PC-3 (cell line): ENCODE data around the gene ATG4C. TPM values are rescaled to one million over a fixed set of nuclear protein-coding genes. Genes with fewer than 3 reads are reported as not detected.
"Not testable (repeated sequence)": the region's sequence is repeated elsewhere in the genome, so short reads cannot be mapped to it uniquely, and the experiment has no call there.

Experiments used
- ATAC-seq: fragments of 200-7000 bp; cut with Tn5 transposase; 2 replicates; pipeline ENCODE4 v1.9.1; 2020; ENCODE audit warnings: mild to moderate bottlenecking, moderate library complexity
- BruUV-seq: library from RNA; stranded (reverse); fragments of 400-500 nt; replicated peaks from 2 replicates; lab custom pipeline; 2021; lab: Mats Ljungman, UMichigan
- CTCF ChIA-PET: fragments of 300-600 bp; sonication (Branson Sonifier 250); formaldehyde crosslinking; loops from one replicate; lab custom pipeline; 2022; ENCODE audit warnings: antibody characterized with exemption; lab: Charles Lee
- POLR2A ChIA-PET: fragments of 300-600 bp; sonication (Branson Sonifier 250); formaldehyde crosslinking; loops from one replicate; lab custom pipeline; 2022; ENCODE audit warnings: antibody characterized with exemption; ENCODE audit not compliant: unreplicated experiment; lab: Charles Lee
- DNase-seq: peaks from one replicate; pipeline ENCODE4 v3.0.0-alpha.2; 2015
- H2AFZ ChIP-seq: fragments of 300-600 bp; sonication (generic); 2 replicates; pipeline ENCODE4 v1.6.0; 2016; ENCODE audit warnings: antibody characterized with exemption, low read length
- H3F3A ChIP-seq: fragments of 300-600 bp; sonication (generic); one replicate; pipeline ENCODE4 v1.6.0; 2017; ENCODE audit warnings: antibody characterized with exemption, low read length, control low read depth, mild to moderate bottlenecking; ENCODE audit not compliant: unreplicated experiment
- H3K27ac ChIP-seq: fragments of 300-600 bp; sonication (generic); 2 replicates; pipeline ENCODE4 v1.5.1; 2016; ENCODE audit warnings: mild to moderate bottlenecking, low read length
- H3K27me3 ChIP-seq: fragments of 300-600 bp; sonication (generic); 2 replicates; pipeline ENCODE4 v1.6.1; 2016; ENCODE audit warnings: low read length, mixed read lengths
- H3K36me3 ChIP-seq: fragments of 300-600 bp; sonication (generic); 2 replicates; pipeline ENCODE4 v1.6.1; 2016; ENCODE audit warnings: low read depth, mixed run types, low read length, mixed read lengths
- H3K4me1 ChIP-seq: fragments of 300-600 bp; sonication (generic); 2 replicates; pipeline ENCODE4 v1.5.1; 2016; ENCODE audit warnings: low read length; ENCODE audit not compliant: insufficient read depth
- H3K4me2 ChIP-seq: fragments of 300-600 bp; sonication (generic); 2 replicates; pipeline ENCODE4 v1.6.0; 2016; ENCODE audit warnings: low read length
- H3K4me3 ChIP-seq: fragments of 300-600 bp; sonication (generic); 2 replicates; pipeline ENCODE4 v1.5.1; 2016; ENCODE audit warnings: mild to moderate bottlenecking, low read length, mixed read lengths
- H3K79me2 ChIP-seq: fragments of 300-600 bp; sonication (generic); 2 replicates; pipeline ENCODE4 v1.6.1; 2017; ENCODE audit warnings: low read length, mixed read lengths
- H3K9ac ChIP-seq: fragments of 300-600 bp; sonication (generic); 2 replicates; pipeline ENCODE4 v1.6.0; 2016; ENCODE audit warnings: mild to moderate bottlenecking, low read length
- H3K9me2 ChIP-seq: fragments of 300-600 bp; sonication (generic); replicated peaks from 2 replicates; pipeline ENCODE4 v1.6.1; 2016; ENCODE audit warnings: mixed run types, low read length, mixed read lengths
- H3K9me3 ChIP-seq: fragments of 300-600 bp; sonication (generic); 2 replicates; pipeline ENCODE4 v1.6.1; 2016; ENCODE audit warnings: low read length, mixed read lengths
- H4K20me1 ChIP-seq: fragments of 300-600 bp; sonication (generic); 2 replicates; pipeline ENCODE4 v1.6.1; 2016; ENCODE audit warnings: low read length, mixed read lengths
- EZH2 ChIP-seq: fragments of 300-600 bp; sonication (generic); IDR thresholded peaks from one replicate; pipeline ENCODE4 v1.6.1; 2017; ENCODE audit warnings: antibody characterized with exemption, mild to moderate bottlenecking, low read length; ENCODE audit not compliant: unreplicated experiment
- EZH2phosphoT487 ChIP-seq: fragments of 300-600 bp; sonication (generic); IDR thresholded peaks from 2 replicates; pipeline ENCODE4 v1.6.1; 2018; ENCODE audit warnings: mild to moderate bottlenecking, antibody characterized with exemption, low read length, borderline replicate concordance
- intact Hi-C: fragments of 100-400 bp; cut with micrococcal nuclease; formaldehyde crosslinking; loops from 2 replicates; pipeline ENCODE4 v1.9.0; 2023
- total RNA-seq: library from RNA; depleted of rRNA; stranded (reverse); fragments of >200 nt; gene quantifications from 2 replicates; pipeline ENCODE4 v1.2.3, GENCODE V29; 2014
- TF ChIP-seq, protein P1 (sequence below): fragments of 300-600 bp; sonication (generic); conservative IDR thresholded peaks from 2 replicates; pipeline ENCODE4 v1.5.1; 2017; ENCODE audit warnings: antibody characterized with exemption, low read depth, mild to moderate bottlenecking, low read length

ATG4C gene
- total RNA-seq, 1 experiment from 2014 or later, result 8.8 TPM

DNA sequence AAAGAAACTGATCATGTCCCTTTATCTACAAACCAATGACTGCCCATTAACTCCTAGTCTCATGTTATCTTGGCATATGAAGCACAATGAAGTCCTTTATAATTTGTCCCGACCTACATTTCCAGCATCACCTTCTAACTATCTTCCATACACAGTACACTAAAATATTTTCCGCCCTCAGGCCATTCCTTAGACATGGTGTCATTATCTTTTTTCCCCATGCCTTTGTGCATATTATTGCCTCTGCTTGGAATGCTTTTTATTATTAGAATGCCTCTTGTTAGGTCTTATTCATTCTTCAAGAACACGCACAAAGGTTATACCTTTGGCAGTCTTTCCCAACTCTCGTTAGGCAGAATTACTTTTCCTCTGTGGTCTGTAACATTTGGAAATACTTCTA, 39.6 kb downstream of the ATG4C start:
- H3K36me3 ChIP-seq, result no peaks in the 10 kb centered on the region
- no peaks in the 10 kb centered on the region for H3K79me2 ChIP-seq
- no peaks in the 10 kb centered on the region for H3K9me3 ChIP-seq
- no TSS peak for BruUV-seq
- no peaks in the 10 kb centered on the region for H3K4me1 ChIP-seq
- TF ChIP-seq EZH2 (no peak), EZH2phosphoT487 (no peak)
- TF ChIP-seq, protein P1, sequence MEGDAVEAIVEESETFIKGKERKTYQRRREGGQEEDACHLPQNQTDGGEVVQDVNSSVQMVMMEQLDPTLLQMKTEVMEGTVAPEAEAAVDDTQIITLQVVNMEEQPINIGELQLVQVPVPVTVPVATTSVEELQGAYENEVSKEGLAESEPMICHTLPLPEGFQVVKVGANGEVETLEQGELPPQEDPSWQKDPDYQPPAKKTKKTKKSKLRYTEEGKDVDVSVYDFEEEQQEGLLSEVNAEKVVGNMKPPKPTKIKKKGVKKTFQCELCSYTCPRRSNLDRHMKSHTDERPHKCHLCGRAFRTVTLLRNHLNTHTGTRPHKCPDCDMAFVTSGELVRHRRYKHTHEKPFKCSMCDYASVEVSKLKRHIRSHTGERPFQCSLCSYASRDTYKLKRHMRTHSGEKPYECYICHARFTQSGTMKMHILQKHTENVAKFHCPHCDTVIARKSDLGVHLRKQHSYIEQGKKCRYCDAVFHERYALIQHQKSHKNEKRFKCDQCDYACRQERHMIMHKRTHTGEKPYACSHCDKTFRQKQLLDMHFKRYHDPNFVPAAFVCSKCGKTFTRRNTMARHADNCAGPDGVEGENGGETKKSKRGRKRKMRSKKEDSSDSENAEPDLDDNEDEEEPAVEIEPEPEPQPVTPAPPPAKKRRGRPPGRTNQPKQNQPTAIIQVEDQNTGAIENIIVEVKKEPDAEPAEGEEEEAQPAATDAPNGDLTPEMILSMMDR, result no peak
- H3F3A ChIP-seq, result no peaks in the 10 kb centered on the region
- intact Hi-C loops, result no loop called here
- H3K27me3 ChIP-seq, result no peaks in the 10 kb centered on the region
- H3K9me2 ChIP-seq, result no peaks in the 10 kb centered on the region
- ChIA-PET POLR2A (no interaction called here), CTCF (no interaction called here)
- DNase-seq (no peak), ATAC-seq (no peak)
- no peak overlapping the region for H3K9ac ChIP-seq
- no peak overlapping the region for H3K4me3 ChIP-seq
- H4K20me1 ChIP-seq, result no peaks in the 10 kb centered on the region
- H3K27ac ChIP-seq, result no peak overlapping the region
- H2AFZ ChIP-seq, result no peak overlapping the region
- no peak overlapping the region for H3K4me2 ChIP-seq

DNA sequence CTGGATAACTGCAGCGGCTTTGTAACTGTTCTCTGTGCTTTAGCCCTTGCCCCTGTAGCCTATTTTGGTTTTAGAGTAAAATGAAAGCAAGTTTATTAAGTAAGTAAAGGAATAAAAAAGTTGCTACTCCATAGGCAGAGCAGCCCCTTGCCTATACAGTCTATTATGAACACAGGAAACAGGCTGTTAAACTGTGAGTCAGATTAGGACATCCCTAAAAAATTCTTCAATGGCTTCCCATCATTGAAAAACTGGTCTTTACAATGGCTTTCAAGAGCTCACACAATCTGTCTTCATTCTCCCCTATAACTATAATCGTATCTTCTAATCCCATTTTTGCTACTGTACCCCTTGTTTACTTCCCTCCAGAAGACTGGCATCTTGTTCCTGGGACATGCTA, 43.0 kb downstream of the ATG4C start:
- no peak for ATAC-seq
- no peak for TF ChIP-seq EZH2phosphoT487
- no peak for TF ChIP-seq EZH2
- TF ChIP-seq, protein P1, result no peak
- intact Hi-C loops, result no loop called here
- Histone ChIP-seq H3K9ac (no peak overlapping the region), H3K79me2 (no peaks in the 10 kb centered on the region), H3K4me1 (no peaks in the 10 kb centered on the region), H3F3A (no peaks in the 10 kb centered on the region), H3K27ac (no peak overlapping the region), H3K4me2 (no peak overlapping the region), H3K36me3 (no peaks in the 10 kb centered on the region), H3K27me3 (no peaks in the 10 kb centered on the region), H3K9me2 (no peaks in the 10 kb centered on the region), H3K9me3 (no peaks in the 10 kb centered on the region), H4K20me1 (no peaks in the 10 kb centered on the region), H2AFZ (no peak overlapping the region), H3K4me3 (no peak overlapping the region)
- DNase-seq, result no peak
- CTCF ChIA-PET, result no interaction called here
- POLR2A ChIA-PET, result interaction anchor here (0.6 kb wide), 1 partner anchor 496 kb away, joined by 3 read pairs; no protein-coding TSS in a partner anchor
- BruUV-seq, result no TSS peak

DNA sequence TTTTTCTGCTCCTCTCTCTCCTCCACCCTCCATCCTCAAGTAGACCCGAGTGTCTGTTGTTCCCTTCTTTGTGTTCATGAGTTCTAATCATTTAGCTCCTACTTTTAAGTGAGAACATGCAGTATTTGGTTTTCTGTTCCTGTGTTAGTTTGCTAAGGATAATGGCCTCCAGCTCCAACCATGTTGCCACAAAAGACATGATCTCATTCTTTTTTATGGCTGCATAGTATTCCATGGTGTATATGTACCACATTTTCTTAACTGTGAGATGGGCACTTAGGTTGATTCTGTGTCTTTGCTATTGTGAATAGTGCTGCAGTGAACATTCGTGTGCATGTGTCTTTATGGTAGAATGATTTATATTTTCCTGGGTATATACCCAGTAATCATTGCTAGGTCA, 43.9 kb downstream of the ATG4C start:
- H3K9ac ChIP-seq, H4K20me1 ChIP-seq, POLR2A ChIA-PET, intact Hi-C loops, H3K27ac ChIP-seq, H3K9me2 ChIP-seq, H3K4me2 ChIP-seq, DNase-seq, ATAC-seq, H3K9me3 ChIP-seq, H2AFZ ChIP-seq, H3F3A ChIP-seq, H3K79me2 ChIP-seq, H3K36me3 ChIP-seq, H3K4me1 ChIP-seq, H3K27me3 ChIP-seq, H3K4me3 ChIP-seq, CTCF ChIA-PET, BruUV-seq: not testable (repeated sequence)
